Panc1 (cell line): Measurements from ENCODE around the gene KIF25. TPM values are rescaled to one million over a fixed set of nuclear protein-coding genes. Genes with fewer than 3 reads are reported as not detected.
"Not testable (repeated sequence)": the region's sequence is repeated elsewhere in the genome, so short reads cannot be mapped to it uniquely, and the experiment has no call there.

Source experiments
- ATAC-seq: fragments of 200-7000 bp; cut with Tn5 transposase; 2 replicates; pipeline ENCODE4 v1.9.1; 2020; ENCODE audit warnings: mild to moderate bottlenecking, moderate library complexity
- BruUV-seq: library from RNA; stranded (reverse); fragments of 400-500 nt; replicated peaks from 2 replicates; lab custom pipeline; 2021; lab: Mats Ljungman, UMichigan
- CTCF ChIA-PET: fragments of 300-600 bp; sonication (Branson Sonifier 250); formaldehyde crosslinking; loops from one replicate; lab custom pipeline; 2022; ENCODE audit warnings: antibody characterized with exemption; lab: Charles Lee
- POLR2A ChIA-PET: fragments of 300-600 bp; sonication (Branson Sonifier 250); formaldehyde crosslinking; loops from one replicate; lab custom pipeline; 2022; ENCODE audit warnings: antibody characterized with exemption; lab: Charles Lee
- DNase-seq: peaks from one replicate; pipeline ENCODE4 v3.0.0-alpha.2; 2010; ENCODE audit warnings: low read depth, low spot score
- H3K27ac ChIP-seq: 2 replicates; pipeline ENCODE4 v1.5.1; 2011; ENCODE audit warnings: mild to moderate bottlenecking, low read length, inconsistent platforms
- H3K27me3 ChIP-seq: fragments of 200-500 bp; sonication (Bioruptor generic); 2 replicates; pipeline ENCODE4 v1.6.0; 2014; ENCODE audit warnings: low read length, inconsistent platforms; ENCODE audit not compliant: control insufficient read depth, insufficient read depth
- H3K36me3 ChIP-seq: fragments of 200-500 bp; sonication (Bioruptor generic); 2 replicates; pipeline ENCODE4 v1.5.1; 2014; ENCODE audit warnings: inconsistent platforms, mild to moderate bottlenecking, low read length, moderate library complexity; ENCODE audit not compliant: control insufficient read depth, insufficient read depth
- H3K4me1 ChIP-seq: 2 replicates; pipeline ENCODE4 v1.5.1; 2011; ENCODE audit warnings: inconsistent platforms, mild to moderate bottlenecking, low read length, moderate library complexity; ENCODE audit not compliant: control insufficient read depth, insufficient read depth
- H3K4me3 ChIP-seq, 2 experiments: 2 replicates each; pipeline ENCODE4 v1.5.1; 2011 to 2012; ENCODE audit warnings: low read depth in 2 of 2, low read length in 2 of 2, mild to moderate bottlenecking in 2 of 2, inconsistent platforms in 1 of 2, moderate library complexity in 1 of 2
- H3K9me3 ChIP-seq: fragments of 200-500 bp; sonication (Bioruptor generic); 2 replicates; pipeline ENCODE4 v1.5.1; 2014; ENCODE audit warnings: low read depth, mild to moderate bottlenecking, inconsistent platforms, low read length, moderate library complexity; ENCODE audit not compliant: control insufficient read depth, insufficient read depth
- POLR2AphosphoS5 ChIP-seq: IDR thresholded peaks from 2 replicates; pipeline ENCODE4 v1.6.1; 2012; ENCODE audit warnings: mild to moderate bottlenecking, low read depth, low read length, moderate library complexity
- REST ChIP-seq, 2 experiments: IDR thresholded peaks; 2 replicates each; pipeline ENCODE4 v1.6.1; 2011 to 2012; ENCODE audit warnings: low read depth in 2 of 2, control low read depth in 1 of 2, low read length in 1 of 2, mild to moderate bottlenecking in 1 of 2, moderate library complexity in 1 of 2; ENCODE audit not compliant: insufficient read depth in 1 of 2
- SIN3A ChIP-seq: IDR thresholded peaks from 2 replicates; pipeline ENCODE4 v1.6.1; 2012; ENCODE audit warnings: low read depth, mild to moderate bottlenecking, low read length, moderate library complexity, borderline replicate concordance; ENCODE audit not compliant: insufficient read depth
- TCF7L2 ChIP-seq: IDR thresholded peaks from 2 replicates; pipeline ENCODE4 v1.6.1; 2011; ENCODE audit warnings: mild to moderate bottlenecking, low read depth, low read length, inconsistent platforms
- in situ Hi-C: cut with HindIII; loops from 2 replicates; pipeline ENCODE4 v1.10.0; 2016; ENCODE audit warnings: low sequenced_read_pairs, low pct_unique_long_range_greater_than_20kb
- intact Hi-C: fragments of 100-400 bp; cut with micrococcal nuclease; formaldehyde crosslinking; loops from one replicate; pipeline ENCODE4 v1.10.0; 2022; ENCODE audit not compliant: unreplicated experiment
- total RNA-seq: library from RNA; stranded (reverse); gene quantifications from one replicate; pipeline ENCODE4 v1.2.1, GENCODE V29; 2021; ENCODE audit not compliant: unreplicated experiment
- TF ChIP-seq, protein P1 (sequence below): fragments of 450-650 bp; IDR thresholded peaks from 2 replicates; pipeline ENCODE4 v1.5.1; 2017; ENCODE audit warnings: mild to moderate bottlenecking

KIF25 gene
- total RNA-seq, 1 experiment from 2014 or later = 0.44 TPM

DNA sequence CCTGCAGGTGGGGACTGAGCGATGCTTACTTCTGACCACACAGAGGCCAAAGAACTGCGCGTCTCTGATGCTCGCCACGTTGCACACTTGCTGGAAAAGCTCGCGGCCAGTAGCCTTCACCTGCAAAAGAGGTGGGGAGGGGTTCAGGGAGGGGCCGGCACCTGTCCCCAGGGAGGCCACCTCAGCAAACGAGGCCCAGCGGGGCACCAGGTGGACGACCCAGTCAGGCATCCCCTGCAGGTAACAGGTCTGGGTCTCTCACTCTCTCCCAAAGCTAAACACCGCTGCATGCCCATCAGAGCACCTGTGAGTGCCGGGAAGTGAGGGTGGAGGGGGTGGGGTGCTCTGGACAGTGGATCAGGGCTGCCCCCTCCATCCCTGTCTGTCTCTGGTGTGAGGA lies 77.7 kb downstream of the KIF25 start:
- no peaks in the 10 kb centered on the region for H3K36me3 ChIP-seq
- no peak for ATAC-seq
- H3K4me3 ChIP-seq = no peak overlapping the region
- DNase-seq = no peak
- BruUV-seq = no TSS peak
- H3K9me3 ChIP-seq = no peaks in the 10 kb centered on the region
- in situ Hi-C loops = no loop called here
- intact Hi-C loops = no loop called here
- POLR2A ChIA-PET = no interaction called here
- CTCF ChIA-PET = no interaction called here
- H3K27me3 ChIP-seq = no peaks in the 10 kb centered on the region; the same call in 1 of the 2 replicates
- TF ChIP-seq SIN3A = no peak
- TF ChIP-seq, protein P1, sequence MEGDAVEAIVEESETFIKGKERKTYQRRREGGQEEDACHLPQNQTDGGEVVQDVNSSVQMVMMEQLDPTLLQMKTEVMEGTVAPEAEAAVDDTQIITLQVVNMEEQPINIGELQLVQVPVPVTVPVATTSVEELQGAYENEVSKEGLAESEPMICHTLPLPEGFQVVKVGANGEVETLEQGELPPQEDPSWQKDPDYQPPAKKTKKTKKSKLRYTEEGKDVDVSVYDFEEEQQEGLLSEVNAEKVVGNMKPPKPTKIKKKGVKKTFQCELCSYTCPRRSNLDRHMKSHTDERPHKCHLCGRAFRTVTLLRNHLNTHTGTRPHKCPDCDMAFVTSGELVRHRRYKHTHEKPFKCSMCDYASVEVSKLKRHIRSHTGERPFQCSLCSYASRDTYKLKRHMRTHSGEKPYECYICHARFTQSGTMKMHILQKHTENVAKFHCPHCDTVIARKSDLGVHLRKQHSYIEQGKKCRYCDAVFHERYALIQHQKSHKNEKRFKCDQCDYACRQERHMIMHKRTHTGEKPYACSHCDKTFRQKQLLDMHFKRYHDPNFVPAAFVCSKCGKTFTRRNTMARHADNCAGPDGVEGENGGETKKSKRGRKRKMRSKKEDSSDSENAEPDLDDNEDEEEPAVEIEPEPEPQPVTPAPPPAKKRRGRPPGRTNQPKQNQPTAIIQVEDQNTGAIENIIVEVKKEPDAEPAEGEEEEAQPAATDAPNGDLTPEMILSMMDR = no peak
- TF ChIP-seq POLR2AphosphoS5 = no peak
- TF ChIP-seq REST (IDR thresholded peaks at IDR 0.05; ENCODE audit: insufficient read depth in 1 of 2, low read depth in 2 of 2, low read length in 1 of 2) = no peak
- no peak for TF ChIP-seq TCF7L2
- H3K4me1 ChIP-seq = peaks cover 9% of the 10 kb centered on the region
- no peak overlapping the region for H3K27ac ChIP-seq

DNA sequence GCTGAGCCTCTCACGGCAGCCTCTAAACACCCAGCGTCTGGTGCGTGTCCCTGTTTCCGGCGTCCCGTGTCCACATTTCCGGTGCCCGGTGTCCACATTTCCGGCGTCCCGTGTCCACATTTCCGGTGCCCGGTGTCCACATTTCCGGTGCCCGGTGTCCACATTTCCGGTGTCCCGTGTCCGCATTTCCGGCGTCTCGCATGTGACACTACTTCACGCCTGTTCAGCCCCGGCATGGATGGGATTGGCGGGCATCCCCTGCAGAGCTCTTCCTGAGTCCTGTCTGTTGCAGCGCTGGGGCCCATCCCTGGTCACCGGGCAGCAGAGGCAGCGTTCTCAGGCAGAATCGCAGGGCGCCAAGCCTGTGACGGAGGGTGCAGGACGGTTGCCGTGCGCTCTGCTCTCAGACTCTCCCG lies 78.3 kb downstream of the KIF25 start:
- TF ChIP-seq REST (IDR thresholded peaks at IDR 0.05; ENCODE audit: insufficient read depth in 1 of 2, low read depth in 2 of 2, low read length in 1 of 2) = no peak
- no peak for TF ChIP-seq TCF7L2
- TF ChIP-seq, protein P1 = no peak
- TF ChIP-seq POLR2AphosphoS5 = no peak
- TF ChIP-seq SIN3A = no peak
- intact Hi-C loops = no loop called here
- Histone ChIP-seq H3K4me1 (peaks cover 9% of the 10 kb centered on the region), H3K4me3 (no peak overlapping the region), H3K27me3 (no peaks in the 10 kb centered on the region; the same call in 1 of the 2 replicates), H3K27ac (no peak overlapping the region), H3K9me3 (no peaks in the 10 kb centered on the region), H3K36me3 (no peaks in the 10 kb centered on the region)
- DNase-seq = no peak
- CTCF ChIA-PET = no interaction called here
- no TSS peak for BruUV-seq
- POLR2A ChIA-PET = no interaction called here
- ATAC-seq = no peak
- in situ Hi-C loops = no loop called here

GRCh38 chr6:168077401-168077800 lies 79.9 kb downstream of the KIF25 start:
- intact Hi-C loops, CTCF ChIA-PET, in situ Hi-C loops, H3K4me1 ChIP-seq, POLR2A ChIA-PET, H3K27me3 ChIP-seq, H3K36me3 ChIP-seq, H3K9me3 ChIP-seq, ATAC-seq, H3K4me3 ChIP-seq, BruUV-seq, DNase-seq, H3K27ac ChIP-seq: not testable (repeated sequence)
